ENCODE measurements around the gene HNRNPH3.

Gene HNRNPH3

DNA sequence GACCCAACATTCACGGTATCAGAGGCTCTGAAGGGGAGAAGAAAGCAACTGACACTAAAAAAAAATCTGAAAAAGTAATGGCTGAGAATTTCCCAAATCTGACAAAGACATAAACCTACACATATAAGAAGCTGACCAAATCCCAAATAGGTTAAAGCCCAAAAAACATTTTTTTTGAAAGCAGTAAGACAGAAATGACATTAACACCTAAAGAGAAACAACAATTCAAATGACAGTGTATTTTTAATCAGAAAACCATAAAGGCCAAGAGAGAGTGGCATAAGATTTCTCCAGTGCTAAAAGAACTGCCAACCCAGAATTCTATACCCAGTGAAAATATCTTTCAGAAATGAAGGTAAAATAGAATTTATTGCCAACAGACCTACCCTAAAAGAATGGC, 39.7 kb downstream of the HNRNPH3 start:
- in situ Hi-C loops (cut with HindIII; ENCODE audit: low sequenced_read_pairs), result no loop called here

DNA sequence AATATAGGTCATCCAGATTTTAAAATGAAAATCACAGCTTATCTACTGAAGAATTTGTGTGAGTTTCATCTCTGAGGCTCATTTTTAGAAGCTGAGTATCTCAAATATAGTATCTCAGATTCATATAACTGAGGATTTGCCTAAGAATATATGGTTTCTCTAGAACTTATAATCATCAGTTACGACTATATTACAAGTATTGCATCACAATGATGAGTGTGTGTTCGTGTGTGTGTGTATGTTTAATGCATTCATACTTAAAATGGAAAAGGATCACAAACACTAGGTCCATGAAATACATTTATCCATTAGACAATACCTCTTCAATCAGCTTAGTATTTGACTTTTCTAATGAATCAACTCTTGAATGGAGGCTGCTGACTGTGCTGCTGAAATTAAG, 53.9 kb downstream of the HNRNPH3 start:
- in situ Hi-C loops (cut with HindIII; ENCODE audit: low sequenced_read_pairs), result no loop called here
